Measurements from ENCODE around the gene GPD1L. TPM values are rescaled to one million over a fixed set of nuclear protein-coding genes. Genes with fewer than 3 reads are reported as not detected.

Gene GPD1L
- total RNA-seq, 1 experiment from 2014 or later: 9.3 TPM

- Mint-ChIP-seq H3K4me1 (ENCODE audit: low read depth, unreplicated experiment) (no peaks in the 10 kb centered on the region), H3K36me3 (ENCODE audit: insufficient read depth, unreplicated experiment) (no peaks in the 10 kb centered on the region), H3K27ac (ENCODE audit: unreplicated experiment) (no peak overlapping the region), H3K9me3 (ENCODE audit: unreplicated experiment) (no peaks in the 10 kb centered on the region), H3K27me3 (ENCODE audit: insufficient read depth, unreplicated experiment) (no peaks in the 10 kb centered on the region), H3K4me3 (ENCODE audit: unreplicated experiment) (no peak overlapping the region)
- POLR2A ChIA-PET: no interaction called here
- Histone ChIP-seq H3K4me1 (no peaks in the 10 kb centered on the region), H3K36me3 (ENCODE audit: control insufficient read depth, insufficient read depth, low read length) (no peaks in the 10 kb centered on the region), H3K27me3 (replicated peaks; ENCODE audit: control insufficient read depth, insufficient read depth, low read length) (no peaks in the 10 kb centered on the region), H3K4me3 (ENCODE audit: low read depth, low read length) (no peak overlapping the region), H3K9me3 (no peaks in the 10 kb centered on the region)
- TF ChIP-seq, protein P1, sequence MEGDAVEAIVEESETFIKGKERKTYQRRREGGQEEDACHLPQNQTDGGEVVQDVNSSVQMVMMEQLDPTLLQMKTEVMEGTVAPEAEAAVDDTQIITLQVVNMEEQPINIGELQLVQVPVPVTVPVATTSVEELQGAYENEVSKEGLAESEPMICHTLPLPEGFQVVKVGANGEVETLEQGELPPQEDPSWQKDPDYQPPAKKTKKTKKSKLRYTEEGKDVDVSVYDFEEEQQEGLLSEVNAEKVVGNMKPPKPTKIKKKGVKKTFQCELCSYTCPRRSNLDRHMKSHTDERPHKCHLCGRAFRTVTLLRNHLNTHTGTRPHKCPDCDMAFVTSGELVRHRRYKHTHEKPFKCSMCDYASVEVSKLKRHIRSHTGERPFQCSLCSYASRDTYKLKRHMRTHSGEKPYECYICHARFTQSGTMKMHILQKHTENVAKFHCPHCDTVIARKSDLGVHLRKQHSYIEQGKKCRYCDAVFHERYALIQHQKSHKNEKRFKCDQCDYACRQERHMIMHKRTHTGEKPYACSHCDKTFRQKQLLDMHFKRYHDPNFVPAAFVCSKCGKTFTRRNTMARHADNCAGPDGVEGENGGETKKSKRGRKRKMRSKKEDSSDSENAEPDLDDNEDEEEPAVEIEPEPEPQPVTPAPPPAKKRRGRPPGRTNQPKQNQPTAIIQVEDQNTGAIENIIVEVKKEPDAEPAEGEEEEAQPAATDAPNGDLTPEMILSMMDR (IDR thresholded peaks at IDR 0.05; ENCODE audit: insufficient read depth in 1 of 2, low read depth in 1 of 2, low read length in 1 of 2, severe bottlenecking in 1 of 2, unreplicated experiment in 1 of 2): no peak
- no TSS peak for BruUV-seq (replicated peaks)
- CTCF ChIA-PET: no interaction called here
- DNase-seq: no peak
- intact Hi-C loops (cut with micrococcal nuclease; ENCODE audit: unreplicated experiment): no loop called here
Measured at GRCh38 chr3:32193101-32193500, 86.7 kb downstream of the GPD1L start.

GRCh38 chr3:32194653-32195052 lies 88.2 kb downstream of the GPD1L start:
- H3K4me3 Mint-ChIP-seq (ENCODE audit: unreplicated experiment): no peak overlapping the region
- intact Hi-C loops (cut with micrococcal nuclease; ENCODE audit: unreplicated experiment): no loop called here
- CTCF ChIA-PET: no interaction called here
- TF ChIP-seq, protein P1 (IDR thresholded peaks at IDR 0.05; ENCODE audit: insufficient read depth in 1 of 2, low read depth in 1 of 2, low read length in 1 of 2, severe bottlenecking in 1 of 2, unreplicated experiment in 1 of 2): no peak
- Histone ChIP-seq H3K9me3 (no peaks in the 10 kb centered on the region), H3K27me3 (replicated peaks; ENCODE audit: control insufficient read depth, insufficient read depth, low read length) (no peaks in the 10 kb centered on the region), H3K4me1 (no peaks in the 10 kb centered on the region), H3K36me3 (ENCODE audit: control insufficient read depth, insufficient read depth, low read length) (no peaks in the 10 kb centered on the region), H3K4me3 (ENCODE audit: low read depth, low read length) (no peak overlapping the region)
- no peaks in the 10 kb centered on the region for H3K4me1 Mint-ChIP-seq (ENCODE audit: low read depth, unreplicated experiment)
- H3K27me3 Mint-ChIP-seq (ENCODE audit: insufficient read depth, unreplicated experiment): no peaks in the 10 kb centered on the region
- H3K27ac Mint-ChIP-seq (ENCODE audit: unreplicated experiment): no peak overlapping the region
- POLR2A ChIA-PET: no interaction called here
- no peak for DNase-seq
- BruUV-seq (replicated peaks): no TSS peak
- no peaks in the 10 kb centered on the region for H3K9me3 Mint-ChIP-seq (ENCODE audit: unreplicated experiment)
- no peaks in the 10 kb centered on the region for H3K36me3 Mint-ChIP-seq (ENCODE audit: insufficient read depth, unreplicated experiment)

GRCh38 chr3:32195995-32196540 lies 89.6 kb downstream of the GPD1L start:
- DNase-seq: no peak
- no TSS peak for BruUV-seq (replicated peaks)
- Histone ChIP-seq H3K36me3 (ENCODE audit: control insufficient read depth, insufficient read depth, low read length) (no peaks in the 10 kb centered on the region), H3K9me3 (no peaks in the 10 kb centered on the region), H3K4me3 (ENCODE audit: low read depth, low read length) (no peak overlapping the region), H3K27me3 (replicated peaks; ENCODE audit: control insufficient read depth, insufficient read depth, low read length) (no peaks in the 10 kb centered on the region), H3K4me1 (no peaks in the 10 kb centered on the region)
- Mint-ChIP-seq H3K9me3 (ENCODE audit: unreplicated experiment) (no peaks in the 10 kb centered on the region), H3K4me1 (ENCODE audit: low read depth, unreplicated experiment) (no peaks in the 10 kb centered on the region), H3K4me3 (ENCODE audit: unreplicated experiment) (no peak overlapping the region), H3K36me3 (ENCODE audit: insufficient read depth, unreplicated experiment) (no peaks in the 10 kb centered on the region), H3K27me3 (ENCODE audit: insufficient read depth, unreplicated experiment) (no peaks in the 10 kb centered on the region), H3K27ac (ENCODE audit: unreplicated experiment) (no peak overlapping the region)
- TF ChIP-seq, protein P1 (IDR thresholded peaks at IDR 0.05; ENCODE audit: insufficient read depth in 1 of 2, low read depth in 1 of 2, low read length in 1 of 2, severe bottlenecking in 1 of 2, unreplicated experiment in 1 of 2): no peak
- ChIA-PET POLR2A (no interaction called here), CTCF (no interaction called here)
- intact Hi-C loops (cut with micrococcal nuclease; ENCODE audit: unreplicated experiment): no loop called here

Data from Caco-2 (cell line).